ENCODE results near the gene INAFM2. TPM values are rescaled to one million over a fixed set of nuclear protein-coding genes. Genes with fewer than 3 reads are reported as not detected.
A peak's percentile ranks its signal among the peaks of the same experiment; 100 is the strongest.

The INAFM2 gene
- total RNA-seq, 2 experiments from 2014 or later = 3.3 to 4.4 TPM

DNA sequence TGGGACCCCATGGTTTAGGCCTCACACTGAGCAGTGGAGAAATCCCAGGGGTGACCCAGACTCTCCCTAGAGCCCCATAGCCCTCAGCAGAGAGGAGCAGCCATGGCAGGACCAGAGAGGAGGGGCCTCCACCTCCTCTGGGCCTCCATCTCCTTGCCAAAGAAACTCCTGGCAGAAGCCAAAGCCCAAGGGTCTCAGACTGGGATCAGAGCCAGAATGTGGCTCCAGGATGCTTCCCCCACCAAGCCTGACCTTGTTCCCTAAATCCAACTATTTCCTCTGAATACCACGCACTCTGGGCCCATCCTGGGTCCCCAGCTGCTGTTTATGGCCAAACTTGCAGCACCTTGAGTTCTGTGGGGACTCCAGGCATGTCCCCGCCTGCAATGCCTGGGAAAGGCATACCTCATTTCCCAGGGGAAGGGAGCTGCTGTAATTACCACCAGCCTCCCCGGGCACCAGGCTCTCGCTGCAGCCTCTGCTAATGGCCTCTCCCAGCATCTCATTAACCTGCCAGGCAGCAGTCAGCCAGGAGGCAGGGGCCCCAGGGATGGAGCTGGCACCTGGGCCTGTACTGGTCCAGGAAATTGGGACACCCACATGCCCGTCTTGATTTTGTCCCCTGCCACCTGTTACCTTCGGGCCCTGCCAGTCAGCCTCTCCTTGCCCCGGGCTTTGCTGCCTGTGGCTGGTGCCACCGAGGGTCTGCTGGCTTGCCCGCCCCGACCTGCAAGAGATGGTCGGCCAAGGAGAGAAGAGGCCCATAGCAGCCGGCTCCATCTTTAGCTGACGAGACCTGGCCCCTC, 12.6 kb downstream of the INAFM2 start:
- no peak for DNase-seq (ENCODE audit: low spot score)
- Histone ChIP-seq H3K4me1 (ENCODE audit: insufficient read depth, low read length, poor library complexity, severe bottlenecking) (peaks cover 13% of the 10 kb centered on the region), H3K4me2 (ENCODE audit: low read length) (no peak overlapping the region; the same call in 1 of the 2 replicates), H3K9me3 (ENCODE audit: low read length) (no peaks in the 10 kb centered on the region), H2AFZ (ENCODE audit: low read length) (peak overlapping the region; percentile 43), H3K4me3 (ENCODE audit: low read depth, low read length, poor library complexity, severe bottlenecking) (no peak overlapping the region), H3K79me2 (ENCODE audit: insufficient read depth, low read depth, low read length) (no peaks in the 10 kb centered on the region), H3K9me2 (ENCODE audit: insufficient read depth, low read length) (no peaks in the 10 kb centered on the region), H4K20me1 (ENCODE audit: insufficient read depth, low read length) (no peaks in the 10 kb centered on the region), H3K27ac (ENCODE audit: low read depth, low read length, poor library complexity, severe bottlenecking) (no peak overlapping the region), H3K36me3 (ENCODE audit: insufficient read depth, low read length) (no peaks in the 10 kb centered on the region)
- ChIA-PET POLR2A (interaction anchor here (0.5 to 0.6 kb wide), 3 partner anchors 81 to 295 kb away, joined by 3 read pairs; no protein-coding TSS in a partner anchor), CTCF (ENCODE audit: unreplicated experiment) (interaction anchor here (0.7 to 1.6 kb wide), 4 partner anchors 8 to 57 kb away, joined by 3 to 4 read pairs (median 4); partner anchors contain the start of gene INAFM2)
- TF ChIP-seq EZH2phosphoT487 (IDR thresholded peaks at IDR 0.05; ENCODE audit: borderline replicate concordance, low read depth, low read length) = no peak
- TF ChIP-seq, protein P1, sequence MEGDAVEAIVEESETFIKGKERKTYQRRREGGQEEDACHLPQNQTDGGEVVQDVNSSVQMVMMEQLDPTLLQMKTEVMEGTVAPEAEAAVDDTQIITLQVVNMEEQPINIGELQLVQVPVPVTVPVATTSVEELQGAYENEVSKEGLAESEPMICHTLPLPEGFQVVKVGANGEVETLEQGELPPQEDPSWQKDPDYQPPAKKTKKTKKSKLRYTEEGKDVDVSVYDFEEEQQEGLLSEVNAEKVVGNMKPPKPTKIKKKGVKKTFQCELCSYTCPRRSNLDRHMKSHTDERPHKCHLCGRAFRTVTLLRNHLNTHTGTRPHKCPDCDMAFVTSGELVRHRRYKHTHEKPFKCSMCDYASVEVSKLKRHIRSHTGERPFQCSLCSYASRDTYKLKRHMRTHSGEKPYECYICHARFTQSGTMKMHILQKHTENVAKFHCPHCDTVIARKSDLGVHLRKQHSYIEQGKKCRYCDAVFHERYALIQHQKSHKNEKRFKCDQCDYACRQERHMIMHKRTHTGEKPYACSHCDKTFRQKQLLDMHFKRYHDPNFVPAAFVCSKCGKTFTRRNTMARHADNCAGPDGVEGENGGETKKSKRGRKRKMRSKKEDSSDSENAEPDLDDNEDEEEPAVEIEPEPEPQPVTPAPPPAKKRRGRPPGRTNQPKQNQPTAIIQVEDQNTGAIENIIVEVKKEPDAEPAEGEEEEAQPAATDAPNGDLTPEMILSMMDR (conservative IDR thresholded peaks at IDR 0.05; ENCODE audit: low read length) = no peak
- intact Hi-C loops (cut with micrococcal nuclease; ENCODE audit: unreplicated experiment) = no loop called here
- no TSS peak for BruUV-seq (replicated peaks)

GRCh38 chr15:40336744-40337122, 13.2 kb downstream of the INAFM2 start:
- BruUV-seq (replicated peaks) = no TSS peak
- Histone ChIP-seq H2AFZ (ENCODE audit: low read length) (peak overlapping the region; percentile 43), H3K4me1 (ENCODE audit: insufficient read depth, low read length, poor library complexity, severe bottlenecking) (peaks cover 13% of the 10 kb centered on the region), H3K36me3 (ENCODE audit: insufficient read depth, low read length) (no peaks in the 10 kb centered on the region), H3K9me2 (ENCODE audit: insufficient read depth, low read length) (no peaks in the 10 kb centered on the region), H3K9me3 (ENCODE audit: low read length) (no peaks in the 10 kb centered on the region), H3K27ac (ENCODE audit: low read depth, low read length, poor library complexity, severe bottlenecking) (no peak overlapping the region), H3K4me3 (ENCODE audit: low read depth, low read length, poor library complexity, severe bottlenecking) (no peak overlapping the region), H3K4me2 (ENCODE audit: low read length) (no peak overlapping the region; the same call in 1 of the 2 replicates), H4K20me1 (ENCODE audit: insufficient read depth, low read length) (no peaks in the 10 kb centered on the region), H3K79me2 (ENCODE audit: insufficient read depth, low read depth, low read length) (no peaks in the 10 kb centered on the region)
- peak; percentile 30 for DNase-seq (ENCODE audit: low spot score)
- TF ChIP-seq EZH2phosphoT487 (IDR thresholded peaks at IDR 0.05; ENCODE audit: borderline replicate concordance, low read depth, low read length) = no peak
- TF ChIP-seq, protein P1 (conservative IDR thresholded peaks at IDR 0.05; ENCODE audit: low read length) = peak; percentile 71
- POLR2A ChIA-PET = interaction anchor here (0.5 to 1.3 kb wide), 6 partner anchors 14 to 410 kb away, joined by 3 to 5 read pairs (median 3); partner anchors contain the start of gene INAFM2
- intact Hi-C loops (cut with micrococcal nuclease; ENCODE audit: unreplicated experiment) = no loop called here
- CTCF ChIA-PET (ENCODE audit: unreplicated experiment) = interaction anchor here (0.7 to 1.6 kb wide), 4 partner anchors 8 to 58 kb away, joined by 3 to 4 read pairs (median 4); partner anchors contain the start of gene INAFM2

Measured in OCI-LY7 (cell line).